Upper lobe of left lung (tissue), 4 donors: ENCODE data around the gene PLXNA4.

ENCODE experiments used
- EP300 ChIP-seq, 4 donors: sonication (generic); formaldehyde crosslinking; IDR thresholded peaks; one replicate each; pipeline ENCODE4 v1.5.1; 2017; ENCODE audit warnings: antibody characterized with exemption in 4 of 4, control low read depth in 2 of 4
- POLR2A ChIP-seq, 4 donors: fragments of 450-650 bp; IDR thresholded peaks; one replicate each; pipeline ENCODE4 v1.5.1; 2016 to 2017; ENCODE audit warnings: antibody characterized with exemption in 4 of 4, mild to moderate bottlenecking in 2 of 4
- POLR2AphosphoS5 ChIP-seq, 2 donors: sonication (generic); formaldehyde crosslinking; IDR thresholded peaks; one replicate each; pipeline ENCODE4 v1.5.1; 2017; ENCODE audit warnings: antibody characterized with exemption in 2 of 2
- TF ChIP-seq, protein P1 (sequence below), 6 experiments: fragments of 450-650 bp in 4 of 6; fragments of 200-600 bp in 2 of 6; sonication (generic) in 2 of 6; IDR thresholded peaks; one replicate each; pipeline ENCODE4 v1.5.1; 2016 to 2019; ENCODE audit warnings: antibody characterized with exemption in 6 of 6

DNA sequence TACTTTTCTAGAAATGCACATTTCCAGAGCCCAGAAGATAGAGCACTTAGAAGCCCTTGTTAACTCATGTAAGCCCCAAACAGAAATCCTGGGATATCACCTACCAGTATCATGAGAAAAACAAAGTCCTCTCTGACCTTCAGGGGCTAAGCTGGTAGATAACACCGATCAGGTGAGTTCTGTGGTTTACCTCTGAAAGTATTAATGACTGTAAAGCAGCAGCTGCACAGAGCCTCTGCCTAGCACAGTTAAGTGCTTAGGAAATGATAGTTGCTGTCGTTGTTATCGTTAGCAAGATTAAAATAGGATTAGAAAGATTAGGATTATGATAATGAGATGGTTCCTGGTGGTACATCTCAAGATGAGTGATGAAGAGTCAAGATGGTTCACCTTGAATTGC lies 64.9 kb downstream of the PLXNA4 start:
- no peak for TF ChIP-seq POLR2A (IDR thresholded peaks at IDR 0.05)
- TF ChIP-seq POLR2AphosphoS5 (IDR thresholded peaks at IDR 0.05): no peak
- TF ChIP-seq, protein P1, sequence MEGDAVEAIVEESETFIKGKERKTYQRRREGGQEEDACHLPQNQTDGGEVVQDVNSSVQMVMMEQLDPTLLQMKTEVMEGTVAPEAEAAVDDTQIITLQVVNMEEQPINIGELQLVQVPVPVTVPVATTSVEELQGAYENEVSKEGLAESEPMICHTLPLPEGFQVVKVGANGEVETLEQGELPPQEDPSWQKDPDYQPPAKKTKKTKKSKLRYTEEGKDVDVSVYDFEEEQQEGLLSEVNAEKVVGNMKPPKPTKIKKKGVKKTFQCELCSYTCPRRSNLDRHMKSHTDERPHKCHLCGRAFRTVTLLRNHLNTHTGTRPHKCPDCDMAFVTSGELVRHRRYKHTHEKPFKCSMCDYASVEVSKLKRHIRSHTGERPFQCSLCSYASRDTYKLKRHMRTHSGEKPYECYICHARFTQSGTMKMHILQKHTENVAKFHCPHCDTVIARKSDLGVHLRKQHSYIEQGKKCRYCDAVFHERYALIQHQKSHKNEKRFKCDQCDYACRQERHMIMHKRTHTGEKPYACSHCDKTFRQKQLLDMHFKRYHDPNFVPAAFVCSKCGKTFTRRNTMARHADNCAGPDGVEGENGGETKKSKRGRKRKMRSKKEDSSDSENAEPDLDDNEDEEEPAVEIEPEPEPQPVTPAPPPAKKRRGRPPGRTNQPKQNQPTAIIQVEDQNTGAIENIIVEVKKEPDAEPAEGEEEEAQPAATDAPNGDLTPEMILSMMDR (IDR thresholded peaks at IDR 0.05): no peak
- TF ChIP-seq EP300 (IDR thresholded peaks at IDR 0.05): no peak
